WTC11 (cell line): ENCODE results near the gene RYR1. TPM values are rescaled to one million over a fixed set of nuclear protein-coding genes. Genes with fewer than 3 reads are reported as not detected.

Experiments used
- ATAC-seq: fragments of 200-7000 bp; cut with Tn5 transposase; 2 replicates; pipeline ENCODE4 v1.10.0; 2021; ENCODE audit warnings: mild to moderate bottlenecking, moderate library complexity
- CTCF ChIA-PET: fragments of 300-600 bp; sonication (Branson Sonifier 250); formaldehyde crosslinking; loops from one replicate; lab custom pipeline; 2021; ENCODE audit warnings: antibody characterized with exemption; lab: Charles Lee
- POLR2A ChIA-PET: fragments of 350-600 bp; sonication (Branson Sonifier 250); formaldehyde crosslinking; loops from one replicate; lab custom pipeline; 2021; ENCODE audit warnings: antibody characterized with exemption; lab: Charles Lee
- DNase-seq: peaks from one replicate; pipeline ENCODE4 v3.0.0; 2021; ENCODE audit warnings: low spot score
- H3K27ac Mint-ChIP-seq: 2 replicates; pipeline ENCODE4 v1.8.0; 2021; ENCODE audit warnings: mixed read lengths
- H3K27me3 Mint-ChIP-seq: 2 replicates; pipeline ENCODE4 v1.8.0; 2021; ENCODE audit warnings: low read depth, mild to moderate bottlenecking, moderate library complexity, mixed read lengths
- H3K36me3 Mint-ChIP-seq: 2 replicates; pipeline ENCODE4 v1.8.0; 2021; ENCODE audit warnings: mixed read lengths
- H3K4me1 Mint-ChIP-seq: 2 replicates; pipeline ENCODE4 v1.8.0; 2022; ENCODE audit warnings: mixed read lengths
- H3K4me3 Mint-ChIP-seq: 2 replicates; pipeline ENCODE4 v1.8.0; 2021; ENCODE audit warnings: mild to moderate bottlenecking, moderate library complexity, mixed read lengths
- H3K9me3 Mint-ChIP-seq: 2 replicates; pipeline ENCODE4 v1.8.0; 2021; ENCODE audit warnings: mixed read lengths
- ESRRA ChIP-seq: sonication (generic); formaldehyde crosslinking; IDR thresholded peaks from 2 replicates; pipeline ENCODE4 v1.8.1; 2022; ENCODE audit warnings: mild to moderate bottlenecking, missing genetic modification reagents, borderline replicate concordance
- ETV6 ChIP-seq: sonication (generic); formaldehyde crosslinking; IDR thresholded peaks from 2 replicates; pipeline ENCODE4 v1.8.1; 2022; ENCODE audit warnings: mild to moderate bottlenecking, missing genetic modification reagents
- FOXP1 ChIP-seq: sonication (generic); formaldehyde crosslinking; IDR thresholded peaks from 2 replicates; pipeline ENCODE4 v1.8.0; 2022; ENCODE audit warnings: missing genetic modification reagents, mild to moderate bottlenecking, moderate library complexity, borderline replicate concordance
- GRHL2 ChIP-seq: fragments of 250-450 bp; sonication (Bioruptor Pico); IDR thresholded peaks from 2 replicates; pipeline ENCODE4 v1.8.0; 2022; ENCODE audit warnings: mild to moderate bottlenecking, moderate library complexity; ENCODE audit not compliant: insufficient replicate concordance, severe bottlenecking
- GTF2I ChIP-seq: fragments of 250-450 bp; sonication (Bioruptor Pico); conservative IDR thresholded peaks from 2 replicates; pipeline ENCODE4 v1.4.0; 2021; ENCODE audit warnings: mild to moderate bottlenecking
- KAT7 ChIP-seq: sonication (generic); formaldehyde crosslinking; IDR thresholded peaks from 2 replicates; pipeline ENCODE4 v1.8.1; 2023; ENCODE audit warnings: missing genetic modification reagents, mild to moderate bottlenecking, borderline replicate concordance
- MXD4 ChIP-seq: fragments of 250-450 bp; sonication (Bioruptor Pico); IDR thresholded peaks from 2 replicates; pipeline ENCODE4 v1.8.0; 2021; ENCODE audit warnings: mild to moderate bottlenecking, moderate library complexity, borderline replicate concordance
- NFE2L1 ChIP-seq: sonication (generic); formaldehyde crosslinking; IDR thresholded peaks from 2 replicates; pipeline ENCODE4 v1.8.1; 2023; ENCODE audit warnings: missing genetic modification reagents
- RELA ChIP-seq: sonication (generic); formaldehyde crosslinking; IDR thresholded peaks from 2 replicates; pipeline ENCODE4 v1.8.1; 2022; ENCODE audit warnings: missing genetic modification reagents, mild to moderate bottlenecking, borderline replicate concordance
- TEAD1 ChIP-seq: sonication (generic); formaldehyde crosslinking; IDR thresholded peaks from 2 replicates; pipeline ENCODE4 v1.8.0; 2022; ENCODE audit warnings: mild to moderate bottlenecking, missing genetic modification reagents
- TEAD4 ChIP-seq: sonication (generic); formaldehyde crosslinking; IDR thresholded peaks from 2 replicates; pipeline ENCODE4 v1.8.0; 2022; ENCODE audit warnings: mild to moderate bottlenecking, missing genetic modification reagents
- ZNF671 ChIP-seq: fragments of 250-450 bp; sonication (Bioruptor Pico); IDR thresholded peaks from 2 replicates; pipeline ENCODE4 v1.8.0; 2021; ENCODE audit warnings: mild to moderate bottlenecking
- total RNA-seq: library from RNA; stranded (reverse); gene quantifications from 3 replicates; pipeline ENCODE4 v1.2.3, GENCODE V29; 2021
- TF ChIP-seq, protein P1 (sequence below): sonication (generic); formaldehyde crosslinking; IDR thresholded peaks from 2 replicates; pipeline ENCODE4 v1.8.1; 2022; ENCODE audit warnings: mild to moderate bottlenecking, missing genetic modification reagents, moderate library complexity, borderline replicate concordance
- TF ChIP-seq, protein P2 (sequence below): sonication (generic); formaldehyde crosslinking; IDR thresholded peaks from 2 replicates; pipeline ENCODE4 v1.8.0; 2022; ENCODE audit warnings: mild to moderate bottlenecking, missing genetic modification reagents
- TF ChIP-seq, protein P3 (sequence below): fragments of 250-450 bp; sonication (Bioruptor Pico); IDR thresholded peaks from 2 replicates; pipeline ENCODE4 v1.9.0; 2021; ENCODE audit warnings: moderate library complexity, mild to moderate bottlenecking, inconsistent platforms, borderline replicate concordance
- TF ChIP-seq, protein P4 (sequence below): fragments of 250-450 bp; sonication (Bioruptor Pico); conservative IDR thresholded peaks from 2 replicates; pipeline ENCODE4 v1.9.0; 2021; ENCODE audit warnings: mild to moderate bottlenecking
- TF ChIP-seq, protein P5 (sequence below): sonication (generic); formaldehyde crosslinking; IDR thresholded peaks from 2 replicates; pipeline ENCODE4 v1.8.0; 2022; ENCODE audit warnings: mild to moderate bottlenecking, missing genetic modification reagents
- TF ChIP-seq, protein P6 (sequence below): sonication (generic); formaldehyde crosslinking; IDR thresholded peaks from 2 replicates; pipeline ENCODE4 v1.8.1; 2022; ENCODE audit warnings: low read depth, missing genetic modification reagents, borderline replicate concordance
- TF ChIP-seq, protein P7 (sequence below): sonication (generic); formaldehyde crosslinking; IDR thresholded peaks from 2 replicates; pipeline ENCODE4 v1.8.1; 2023; ENCODE audit warnings: mild to moderate bottlenecking, moderate library complexity, missing genetic modification reagents
- TF ChIP-seq, protein P8 (sequence below): fragments of 250-450 bp; sonication (Bioruptor Pico); IDR thresholded peaks from 2 replicates; pipeline ENCODE4 v2.1.2; 2022; ENCODE audit warnings: mild to moderate bottlenecking, moderate library complexity

Gene RYR1
- total RNA-seq, 1 experiment from 2014 or later = 24.2 TPM

DNA sequence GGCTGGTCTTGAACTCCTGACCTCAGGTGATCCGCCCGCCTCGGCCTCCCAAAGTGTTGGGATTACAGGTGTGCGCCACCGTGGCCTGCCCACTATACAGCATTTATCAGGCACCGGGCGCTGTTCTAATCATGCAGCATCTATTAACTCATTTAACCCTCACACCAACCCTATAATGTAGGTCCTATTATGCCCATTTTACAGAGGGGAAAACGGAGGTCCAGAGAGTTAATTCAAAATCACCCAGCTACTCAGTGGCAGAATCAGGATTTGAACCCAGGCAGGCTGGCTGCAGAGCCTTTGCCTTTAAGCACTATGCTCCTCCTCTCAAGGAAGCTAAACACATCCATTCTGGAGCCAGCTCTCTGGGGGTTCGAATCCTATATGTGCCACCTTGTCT, 130.0 kb downstream of the RYR1 start:
- DNase-seq = no peak
- Mint-ChIP-seq H3K9me3 (no peaks in the 10 kb centered on the region), H3K4me1 (no peaks in the 10 kb centered on the region), H3K27me3 (no peaks in the 10 kb centered on the region; the same call in 1 of the 2 replicates), H3K4me3 (no peak overlapping the region), H3K27ac (no peak overlapping the region), H3K36me3 (peaks cover 16% of the 10 kb centered on the region)
- ChIA-PET POLR2A (interaction anchor here (0.6 kb wide), 1 partner anchor 42 kb away, joined by 4 read pairs; no protein-coding TSS in a partner anchor), CTCF (no interaction called here)
- TF ChIP-seq ZNF671 (CRISPR knock-in tag) = no peak
- no peak for ATAC-seq

DNA sequence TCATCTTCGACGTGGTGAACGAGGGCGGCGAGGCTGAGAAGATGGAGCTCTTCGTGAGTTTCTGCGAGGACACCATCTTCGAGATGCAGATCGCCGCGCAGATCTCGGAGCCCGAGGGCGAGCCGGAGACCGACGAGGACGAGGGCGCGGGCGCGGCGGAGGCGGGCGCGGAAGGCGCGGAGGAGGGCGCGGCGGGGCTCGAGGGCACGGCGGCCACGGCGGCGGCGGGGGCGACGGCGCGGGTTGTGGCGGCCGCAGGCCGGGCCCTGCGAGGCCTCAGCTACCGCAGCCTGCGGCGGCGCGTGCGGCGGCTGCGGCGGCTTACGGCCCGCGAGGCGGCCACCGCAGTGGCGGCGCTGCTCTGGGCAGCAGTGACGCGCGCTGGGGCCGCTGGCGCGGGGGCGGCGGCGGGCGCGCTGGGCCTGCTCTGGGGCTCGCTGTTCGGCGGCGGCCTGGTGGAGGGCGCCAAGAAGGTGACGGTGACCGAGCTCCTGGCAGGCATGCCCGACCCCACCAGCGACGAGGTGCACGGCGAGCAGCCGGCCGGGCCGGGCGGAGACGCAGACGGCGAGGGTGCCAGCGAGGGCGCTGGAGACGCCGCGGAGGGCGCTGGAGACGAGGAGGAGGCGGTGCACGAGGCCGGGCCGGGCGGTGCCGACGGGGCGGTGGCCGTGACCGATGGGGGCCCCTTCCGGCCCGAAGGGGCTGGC, 131.6 kb downstream of the RYR1 start:
- POLR2A ChIA-PET = no interaction called here
- ATAC-seq = no peak
- no peaks in the 10 kb centered on the region; the same call in 1 of the 2 replicates for H3K27me3 Mint-ChIP-seq
- TF ChIP-seq, protein P1, sequence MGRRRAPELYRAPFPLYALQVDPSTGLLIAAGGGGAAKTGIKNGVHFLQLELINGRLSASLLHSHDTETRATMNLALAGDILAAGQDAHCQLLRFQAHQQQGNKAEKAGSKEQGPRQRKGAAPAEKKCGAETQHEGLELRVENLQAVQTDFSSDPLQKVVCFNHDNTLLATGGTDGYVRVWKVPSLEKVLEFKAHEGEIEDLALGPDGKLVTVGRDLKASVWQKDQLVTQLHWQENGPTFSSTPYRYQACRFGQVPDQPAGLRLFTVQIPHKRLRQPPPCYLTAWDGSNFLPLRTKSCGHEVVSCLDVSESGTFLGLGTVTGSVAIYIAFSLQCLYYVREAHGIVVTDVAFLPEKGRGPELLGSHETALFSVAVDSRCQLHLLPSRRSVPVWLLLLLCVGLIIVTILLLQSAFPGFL (CRISPR knock-in tag) = no peak
- TF ChIP-seq GTF2I (CRISPR knock-in tag) = no peak
- TF ChIP-seq FOXP1 (CRISPR knock-in tag) = no peak
- TF ChIP-seq ETV6 (CRISPR knock-in tag) = no peak
- no peak for TF ChIP-seq TEAD4
- TF ChIP-seq, protein P2, sequence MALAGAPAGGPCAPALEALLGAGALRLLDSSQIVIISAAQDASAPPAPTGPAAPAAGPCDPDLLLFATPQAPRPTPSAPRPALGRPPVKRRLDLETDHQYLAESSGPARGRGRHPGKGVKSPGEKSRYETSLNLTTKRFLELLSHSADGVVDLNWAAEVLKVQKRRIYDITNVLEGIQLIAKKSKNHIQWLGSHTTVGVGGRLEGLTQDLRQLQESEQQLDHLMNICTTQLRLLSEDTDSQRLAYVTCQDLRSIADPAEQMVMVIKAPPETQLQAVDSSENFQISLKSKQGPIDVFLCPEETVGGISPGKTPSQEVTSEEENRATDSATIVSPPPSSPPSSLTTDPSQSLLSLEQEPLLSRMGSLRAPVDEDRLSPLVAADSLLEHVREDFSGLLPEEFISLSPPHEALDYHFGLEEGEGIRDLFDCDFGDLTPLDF = no peak
- TF ChIP-seq, protein P3, sequence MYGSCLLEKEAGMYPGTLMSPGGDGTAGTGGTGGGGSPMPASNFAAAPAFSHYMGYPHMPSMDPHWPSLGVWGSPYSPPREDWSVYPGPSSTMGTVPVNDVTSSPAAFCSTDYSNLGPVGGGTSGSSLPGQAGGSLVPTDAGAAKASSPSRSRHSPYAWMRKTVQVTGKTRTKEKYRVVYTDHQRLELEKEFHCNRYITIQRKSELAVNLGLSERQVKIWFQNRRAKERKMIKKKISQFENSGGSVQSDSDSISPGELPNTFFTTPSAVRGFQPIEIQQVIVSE (CRISPR knock-in tag) = no peak
- TF ChIP-seq, protein P4, sequence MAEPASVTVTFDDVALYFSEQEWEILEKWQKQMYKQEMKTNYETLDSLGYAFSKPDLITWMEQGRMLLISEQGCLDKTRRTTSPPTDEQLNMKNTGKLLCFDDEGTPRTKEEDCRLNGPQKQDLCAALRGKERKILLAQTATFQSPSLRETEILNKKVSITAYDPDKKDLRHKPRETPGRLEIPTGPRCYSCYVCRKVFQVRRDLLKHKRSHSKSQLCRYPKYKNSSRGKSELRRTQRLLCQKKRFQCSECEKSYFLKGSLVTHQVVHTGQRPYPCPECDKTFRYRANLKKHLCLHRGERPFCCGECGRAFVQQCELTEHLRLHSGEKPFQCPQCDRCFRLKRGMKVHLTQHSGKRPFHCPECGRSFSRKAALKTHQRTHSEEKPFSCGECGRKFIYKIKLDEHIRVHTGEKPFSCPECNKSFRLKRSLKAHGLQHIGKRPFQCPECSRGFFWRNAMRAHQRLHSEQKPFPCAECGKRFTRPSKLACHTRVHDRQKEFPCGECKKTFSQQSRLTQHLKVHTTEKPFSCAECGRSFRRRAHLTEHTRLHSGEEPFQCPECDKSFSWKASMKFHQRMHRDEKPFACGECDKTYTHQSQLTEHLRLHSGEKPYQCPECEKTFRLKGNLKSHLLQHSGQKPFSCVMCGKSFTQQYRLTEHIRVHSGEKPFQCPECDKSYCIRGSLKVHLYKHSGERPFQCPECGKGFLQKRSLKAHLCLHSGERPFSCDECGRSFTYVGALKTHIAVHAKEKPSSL (CRISPR knock-in tag) = no peak
- TF ChIP-seq, protein P5, sequence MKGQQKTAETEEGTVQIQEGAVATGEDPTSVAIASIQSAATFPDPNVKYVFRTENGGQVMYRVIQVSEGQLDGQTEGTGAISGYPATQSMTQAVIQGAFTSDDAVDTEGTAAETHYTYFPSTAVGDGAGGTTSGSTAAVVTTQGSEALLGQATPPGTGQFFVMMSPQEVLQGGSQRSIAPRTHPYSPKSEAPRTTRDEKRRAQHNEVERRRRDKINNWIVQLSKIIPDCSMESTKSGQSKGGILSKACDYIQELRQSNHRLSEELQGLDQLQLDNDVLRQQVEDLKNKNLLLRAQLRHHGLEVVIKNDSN (CRISPR knock-in tag) = no peak
- TF ChIP-seq, protein P6, sequence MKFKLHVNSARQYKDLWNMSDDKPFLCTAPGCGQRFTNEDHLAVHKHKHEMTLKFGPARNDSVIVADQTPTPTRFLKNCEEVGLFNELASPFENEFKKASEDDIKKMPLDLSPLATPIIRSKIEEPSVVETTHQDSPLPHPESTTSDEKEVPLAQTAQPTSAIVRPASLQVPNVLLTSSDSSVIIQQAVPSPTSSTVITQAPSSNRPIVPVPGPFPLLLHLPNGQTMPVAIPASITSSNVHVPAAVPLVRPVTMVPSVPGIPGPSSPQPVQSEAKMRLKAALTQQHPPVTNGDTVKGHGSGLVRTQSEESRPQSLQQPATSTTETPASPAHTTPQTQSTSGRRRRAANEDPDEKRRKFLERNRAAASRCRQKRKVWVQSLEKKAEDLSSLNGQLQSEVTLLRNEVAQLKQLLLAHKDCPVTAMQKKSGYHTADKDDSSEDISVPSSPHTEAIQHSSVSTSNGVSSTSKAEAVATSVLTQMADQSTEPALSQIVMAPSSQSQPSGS (CRISPR knock-in tag) = no peak
- TF ChIP-seq, all 79 proteins: peak for 0
- Mint-ChIP-seq H3K27ac (no peak overlapping the region), H3K36me3 (peaks cover 16% of the 10 kb centered on the region), H3K4me3 (no peak overlapping the region), H3K9me3 (no peaks in the 10 kb centered on the region), H3K4me1 (no peaks in the 10 kb centered on the region)
- CTCF ChIA-PET = interaction anchor here (0.6 kb wide), 2 partner anchors 9 to 163 kb away, joined by 4 read pairs; partner anchors contain the start of gene FAM98C
- no peak for DNase-seq

DNA sequence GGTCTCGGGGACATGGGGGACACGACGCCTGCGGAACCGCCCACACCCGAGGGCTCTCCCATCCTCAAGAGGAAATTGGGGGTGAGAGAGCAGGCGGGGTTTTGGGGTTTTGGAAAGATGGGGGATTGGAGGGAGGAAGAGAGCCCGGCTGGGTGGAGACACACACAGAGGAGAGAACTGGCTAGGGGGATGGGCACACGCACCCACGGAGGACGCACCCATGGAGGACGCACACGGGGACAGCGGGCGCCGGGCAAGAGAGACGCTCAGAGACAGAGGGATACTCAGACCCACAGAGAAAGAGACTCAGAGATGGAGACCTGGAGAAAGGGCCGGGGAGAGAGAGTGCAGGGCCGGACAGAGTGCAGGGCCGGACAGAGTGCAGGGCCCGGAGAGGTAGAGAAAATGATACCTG, 132.2 kb downstream of the RYR1 start:
- DNase-seq (no peak), ATAC-seq (no peak)
- peaks cover 16% of the 10 kb centered on the region for H3K36me3 Mint-ChIP-seq
- ChIA-PET CTCF (no interaction called here), POLR2A (no interaction called here)
- no peaks in the 10 kb centered on the region for H3K9me3 Mint-ChIP-seq
- no peaks in the 10 kb centered on the region for H3K4me1 Mint-ChIP-seq
- H3K27me3 Mint-ChIP-seq = no peaks in the 10 kb centered on the region; the same call in 1 of the 2 replicates
- H3K27ac Mint-ChIP-seq = no peak overlapping the region; the same call in 1 of the 2 replicates
- H3K4me3 Mint-ChIP-seq = no peak overlapping the region
- TF ChIP-seq TEAD1 (CRISPR knock-in tag) (no peak), MXD4 (CRISPR knock-in tag) (no peak), NFE2L1 (CRISPR knock-in tag) (no peak), ESRRA (CRISPR knock-in tag) (no peak), GTF2I (CRISPR knock-in tag) (no peak), RELA (CRISPR knock-in tag) (no peak), TEAD4 (no peak), GRHL2 (no peak), KAT7 (CRISPR knock-in tag) (no peak)
- TF ChIP-seq, protein P7, sequence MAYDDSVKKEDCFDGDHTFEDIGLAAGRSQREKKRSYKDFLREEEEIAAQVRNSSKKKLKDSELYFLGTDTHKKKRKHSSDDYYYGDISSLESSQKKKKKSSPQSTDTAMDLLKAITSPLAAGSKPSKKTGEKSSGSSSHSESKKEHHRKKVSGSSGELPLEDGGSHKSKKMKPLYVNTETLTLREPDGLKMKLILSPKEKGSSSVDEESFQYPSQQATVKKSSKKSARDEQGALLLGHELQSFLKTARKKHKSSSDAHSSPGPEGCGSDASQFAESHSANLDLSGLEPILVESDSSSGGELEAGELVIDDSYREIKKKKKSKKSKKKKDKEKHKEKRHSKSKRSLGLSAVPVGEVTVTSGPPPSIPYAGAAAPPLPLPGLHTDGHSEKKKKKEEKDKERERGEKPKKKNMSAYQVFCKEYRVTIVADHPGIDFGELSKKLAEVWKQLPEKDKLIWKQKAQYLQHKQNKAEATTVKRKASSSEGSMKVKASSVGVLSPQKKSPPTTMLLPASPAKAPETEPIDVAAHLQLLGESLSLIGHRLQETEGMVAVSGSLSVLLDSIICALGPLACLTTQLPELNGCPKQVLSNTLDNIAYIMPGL (CRISPR knock-in tag) = no peak
- TF ChIP-seq, protein P8, sequence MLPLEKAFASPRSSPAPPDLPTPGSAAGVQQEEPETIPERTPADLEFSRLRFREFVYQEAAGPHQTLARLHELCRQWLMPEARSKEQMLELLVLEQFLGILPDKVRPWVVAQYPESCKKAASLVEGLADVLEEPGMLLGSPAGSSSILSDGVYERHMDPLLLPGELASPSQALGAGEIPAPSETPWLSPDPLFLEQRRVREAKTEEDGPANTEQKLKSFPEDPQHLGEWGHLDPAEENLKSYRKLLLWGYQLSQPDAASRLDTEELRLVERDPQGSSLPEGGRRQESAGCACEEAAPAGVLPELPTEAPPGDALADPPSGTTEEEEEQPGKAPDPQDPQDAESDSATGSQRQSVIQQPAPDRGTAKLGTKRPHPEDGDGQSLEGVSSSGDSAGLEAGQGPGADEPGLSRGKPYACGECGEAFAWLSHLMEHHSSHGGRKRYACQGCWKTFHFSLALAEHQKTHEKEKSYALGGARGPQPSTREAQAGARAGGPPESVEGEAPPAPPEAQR = no peak
